Measurements from ENCODE around the gene CHL1.

The CHL1 gene

GRCh38 chr3:411226-411625 lies 214.7 kb downstream of the CHL1 start:
- no peak for DNase-seq (ENCODE audit: low spot score)

DNA sequence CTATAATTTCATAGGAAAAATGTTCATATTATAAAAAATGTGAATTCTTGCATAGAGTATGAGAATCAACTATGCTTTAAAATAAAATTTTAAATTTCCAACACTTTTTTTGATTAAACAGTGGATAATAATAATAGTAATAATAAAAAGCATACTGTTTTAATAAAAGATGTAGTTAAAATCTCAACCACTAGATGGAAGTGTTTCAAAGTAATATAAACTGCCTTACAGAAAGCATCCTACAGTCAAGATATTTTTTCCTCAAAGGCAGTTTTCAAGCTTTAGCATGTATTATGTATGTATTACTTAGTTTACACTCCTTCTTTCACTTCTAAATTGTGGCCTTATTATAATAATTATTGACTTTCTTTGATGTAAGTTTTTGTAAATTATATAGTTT lies 217.5 kb downstream of the CHL1 start:
- no peak for DNase-seq (ENCODE audit: low spot score)

GRCh38 chr3:418239-418929 lies 221.8 kb downstream of the CHL1 start:
- DNase-seq (ENCODE audit: low spot score): no peak

- DNase-seq (ENCODE audit: low spot score): no peak
These were observed 224.0 kb downstream of the CHL1 start for GRCh38 chr3:420584-420983.

DNA sequence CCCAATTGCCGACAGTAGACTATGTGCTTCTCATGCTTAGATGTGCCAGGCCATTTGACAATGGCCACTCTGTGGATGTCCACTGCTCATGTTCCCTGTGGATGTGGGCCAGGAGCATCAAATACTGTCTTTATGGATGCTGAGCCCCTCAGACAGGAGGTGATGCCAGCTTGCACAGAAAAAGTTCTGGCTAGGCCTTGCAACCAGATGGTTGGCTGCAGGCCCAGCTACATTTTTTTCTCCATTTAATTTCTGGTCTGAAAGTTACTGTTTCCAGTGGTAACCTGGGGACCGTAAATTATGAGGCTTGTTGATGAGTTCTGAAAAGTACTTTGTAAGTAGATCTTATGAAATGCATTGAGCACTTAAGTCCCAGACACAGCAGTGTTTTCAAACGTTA lies 228.5 kb downstream of the CHL1 start:
- DNase-seq (ENCODE audit: low spot score): peak; percentile 32

DNA sequence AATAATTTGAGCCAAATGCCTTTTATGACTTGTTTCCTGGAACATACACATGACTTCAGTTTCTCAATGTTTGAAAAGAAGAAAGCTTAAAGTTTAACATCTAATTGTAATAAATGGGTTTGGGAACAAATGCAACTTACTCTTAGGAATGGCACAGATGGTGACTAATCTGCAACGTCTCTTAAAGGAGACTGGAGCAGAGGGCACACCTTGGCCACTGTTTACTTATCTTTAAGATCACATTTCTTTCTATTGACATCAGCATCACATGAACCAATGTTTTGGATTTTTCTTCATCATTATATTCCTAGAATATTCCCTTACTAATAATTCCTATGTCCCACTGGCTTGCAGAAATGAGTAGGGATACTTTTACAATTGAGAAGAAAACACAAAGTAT lies 229.5 kb downstream of the CHL1 start:
- DNase-seq (ENCODE audit: low spot score): no peak

GRCh38 chr3:427128-427527 lies 230.6 kb downstream of the CHL1 start:
- DNase-seq (ENCODE audit: low spot score): no peak

DNA sequence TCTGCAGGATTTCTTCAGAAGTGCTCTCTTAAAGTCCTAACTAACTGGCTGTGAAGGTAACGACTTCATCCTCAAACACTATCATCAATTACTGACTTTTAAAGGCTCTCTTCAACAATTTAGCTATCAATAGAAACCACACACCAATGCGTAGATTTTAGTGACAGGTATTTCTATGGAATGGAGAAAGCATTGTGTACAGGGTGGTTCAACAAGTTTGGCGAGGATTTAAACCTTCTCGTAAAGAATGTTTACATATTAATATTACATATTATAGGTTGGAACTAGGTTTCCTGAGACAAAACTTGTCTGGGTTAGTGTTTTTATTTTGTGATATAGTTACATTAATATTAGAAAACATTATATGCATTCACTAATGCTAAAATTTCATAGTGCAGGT lies 233.6 kb downstream of the CHL1 start:
- no peak for DNase-seq (ENCODE audit: low spot score)

DNA sequence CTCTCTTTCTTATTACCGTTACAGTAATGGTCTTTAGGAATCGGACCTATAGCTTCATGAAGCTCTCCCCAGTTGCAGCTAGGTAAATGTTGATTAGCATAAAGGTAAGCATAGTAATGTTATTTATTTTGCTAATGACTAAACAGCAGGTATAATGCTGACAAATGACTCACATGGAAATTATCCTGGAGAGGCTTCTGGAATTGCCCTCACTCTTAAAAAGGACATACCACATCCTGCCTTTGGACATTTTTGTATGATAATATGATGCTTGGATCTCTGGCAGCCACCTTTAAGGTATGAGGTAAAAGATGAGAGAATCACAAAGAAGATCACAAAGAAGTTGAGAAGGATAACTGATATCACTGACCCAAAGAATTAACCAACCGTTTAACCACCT lies 238.6 kb downstream of the CHL1 start:
- DNase-seq (ENCODE audit: low spot score): no peak

GRCh38 chr3:436053-436452 lies 239.5 kb downstream of the CHL1 start:
- no peak for DNase-seq (ENCODE audit: low spot score)

DNA sequence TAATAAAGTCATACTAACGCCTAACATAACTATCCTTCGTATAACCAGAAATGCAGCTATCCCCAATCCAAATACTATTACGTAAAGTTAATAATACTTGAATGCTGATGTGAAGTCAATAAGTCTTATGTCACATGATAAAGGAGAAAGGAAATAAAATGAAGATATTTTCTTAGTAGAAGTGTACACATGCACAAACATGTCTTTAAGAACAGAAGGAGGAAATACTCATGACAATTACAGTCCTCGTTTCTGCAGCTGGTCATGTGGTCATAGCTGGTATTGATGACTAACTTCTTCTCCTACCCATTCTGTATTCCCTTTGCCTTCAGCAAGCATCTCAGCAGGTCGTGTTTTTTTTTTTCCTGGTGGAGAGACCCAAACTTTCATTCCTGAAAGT lies 244.3 kb downstream of the CHL1 start:
- no peak for DNase-seq (ENCODE audit: low spot score)

DNA sequence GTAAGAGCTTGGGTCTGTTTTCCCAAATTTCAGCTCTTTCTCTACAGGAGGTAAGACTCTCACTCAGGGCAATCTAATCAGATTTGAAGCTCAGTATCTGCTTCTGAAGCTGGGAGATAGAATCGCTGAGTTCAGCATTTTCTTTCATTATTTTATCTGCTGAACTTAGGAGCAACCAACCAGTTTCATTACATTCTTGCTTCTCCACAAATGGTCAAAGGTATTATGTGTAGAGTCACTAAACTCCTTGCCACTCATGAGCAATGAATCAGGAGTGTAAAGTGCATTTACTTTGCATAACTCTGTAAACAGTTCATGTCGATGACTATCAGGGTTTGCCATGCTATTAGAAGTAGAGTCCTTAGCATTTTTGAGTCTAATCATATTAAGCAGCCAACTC lies 249.4 kb downstream of the CHL1 start:
- DNase-seq (ENCODE audit: low spot score): no peak

GRCh38 chr3:447671-448070 lies 251.1 kb downstream of the CHL1 start:
- no peak for DNase-seq (ENCODE audit: low spot score)

DNA sequence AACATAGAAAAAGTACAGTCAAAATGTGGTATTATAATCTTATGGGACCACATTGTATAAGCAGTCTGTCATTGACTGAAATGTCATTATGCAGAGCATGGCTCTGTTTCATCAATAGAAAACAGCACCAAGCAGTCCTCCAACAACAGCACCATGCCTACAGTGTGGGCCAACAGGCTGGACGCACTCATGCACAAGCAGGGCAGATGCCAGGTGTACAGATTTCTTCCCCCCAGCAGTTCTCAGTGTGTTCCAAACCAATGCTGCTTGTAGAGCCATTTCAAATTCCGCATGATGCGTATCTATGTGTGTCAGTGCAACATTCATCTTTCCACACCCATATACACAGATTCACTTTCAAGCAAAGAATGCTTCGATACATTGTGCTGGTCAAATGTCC lies 253.1 kb downstream of the CHL1 start:
- DNase-seq (ENCODE audit: low spot score): no peak

- DNase-seq (ENCODE audit: low spot score): no peak
These were observed 255.7 kb downstream of the CHL1 start for GRCh38 chr3:452221-452620.

GRCh38 chr3:453106-453505 lies 256.5 kb downstream of the CHL1 start:
- no peak for DNase-seq (ENCODE audit: low spot score)

- DNase-seq (ENCODE audit: low spot score): no peak
These were observed 258.4 kb downstream of the CHL1 start for GRCh38 chr3:454986-455385.

DNA sequence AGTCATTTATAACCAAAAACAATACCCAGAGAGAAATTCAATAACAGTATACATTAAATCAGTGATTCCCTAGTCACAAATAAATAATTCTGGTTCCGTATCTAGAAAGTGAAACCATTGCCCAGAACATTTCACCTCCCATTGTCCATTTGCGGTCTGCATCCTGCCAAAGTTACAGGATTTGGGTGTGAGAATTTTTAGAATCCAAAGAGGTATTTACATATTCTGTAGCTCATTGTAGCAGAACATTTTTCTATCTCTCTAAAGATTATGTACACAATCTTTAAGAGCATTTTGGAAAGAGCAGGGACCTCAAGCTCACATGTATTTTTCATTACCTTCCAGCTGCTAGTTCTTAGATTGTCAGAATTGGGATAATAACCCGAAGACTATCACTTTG lies 261.6 kb downstream of the CHL1 start:
- no peak for DNase-seq (ENCODE audit: low spot score)

GRCh38 chr3:458653-459310 lies 262.2 kb downstream of the CHL1 start:
- DNase-seq (ENCODE audit: low spot score): no peak

All from putamen (tissue), 1 donor.